Tibial nerve (tissue), 4 donors: ENCODE data around the gene FEM1B.

Source experiments
- CTCF ChIP-seq, 5 experiments: fragments of 200-600 bp in 3 of 5; fragments of 450-650 bp in 2 of 5; sonication (generic) in 3 of 5; IDR thresholded peaks; one replicate each; pipeline ENCODE4 v1.5.1; 2016 to 2019; ENCODE audit warnings: antibody characterized with exemption in 5 of 5, mild to moderate bottlenecking in 3 of 5, moderate library complexity in 2 of 5
- EP300 ChIP-seq, 2 donors: sonication (generic); formaldehyde crosslinking; IDR thresholded peaks; one replicate each; pipeline ENCODE4 v1.6.1; 2017; ENCODE audit warnings: antibody characterized with exemption in 2 of 2, mild to moderate bottlenecking in 1 of 2
- POLR2A ChIP-seq, 2 donors: fragments of 450-650 bp; IDR thresholded peaks; one replicate each; pipeline ENCODE4 v1.6.1; 2017; ENCODE audit warnings: antibody characterized with exemption in 2 of 2, mild to moderate bottlenecking in 2 of 2, moderate library complexity in 2 of 2

DNA sequence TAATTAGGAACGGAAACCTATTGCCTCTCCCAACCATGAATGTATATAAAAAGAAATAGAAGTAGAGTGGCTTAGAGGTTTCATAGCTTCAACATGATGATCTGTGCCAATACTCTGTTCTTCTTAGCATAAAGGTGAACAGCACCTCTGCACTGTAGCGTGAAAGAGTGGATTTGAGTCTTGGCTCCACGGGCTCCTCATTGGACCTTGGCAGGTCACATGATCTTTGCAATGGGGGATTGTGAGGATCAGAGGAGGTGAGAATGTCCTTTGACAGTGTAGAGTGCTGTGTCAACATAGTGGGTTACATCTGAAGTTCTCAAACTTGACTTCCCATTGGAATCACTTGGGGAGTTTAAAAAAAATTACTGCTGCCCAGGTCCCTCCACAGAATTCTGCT, 51.4 kb downstream of the FEM1B start:
- no peak for TF ChIP-seq CTCF (IDR thresholded peaks at IDR 0.05)
- no peak for TF ChIP-seq POLR2A (IDR thresholded peaks at IDR 0.05)
- no peak for TF ChIP-seq EP300 (IDR thresholded peaks at IDR 0.05)
